ENCODE results near the gene C12orf50.
A peak's percentile ranks its signal among the peaks of the same experiment; 100 is the strongest.
"Not testable (repeated sequence)": the region's sequence is repeated elsewhere in the genome, so short reads cannot be mapped to it uniquely, and the experiment has no call there.

C12orf50 gene

GRCh38 chr12:88029093-88029665 is at the start of gene C12orf50:
Gene C12orf50 (minus strand): TSS chr12:88029401. CDS start chr12:88026962, 2,439 bp downstream.
- no peak for DNase-seq

- DNase-seq: no peak
These were observed 38.1 kb upstream of the C12orf50 start for GRCh38 chr12:88067301-88067700.

- DNase-seq: no peak
These were observed 34.2 kb upstream of the C12orf50 start for GRCh38 chr12:88063375-88063774.

GRCh38 chr12:88062474-88062873 is 33.3 kb upstream of the C12orf50 start:
- DNase-seq: no peak

GRCh38 chr12:88058719-88059077 is 29.5 kb upstream of the C12orf50 start:
- DNase-seq: no peak

- no peak for DNase-seq
These were observed 29.0 kb upstream of the C12orf50 start for GRCh38 chr12:88057994-88058718.

GRCh38 chr12:88056571-88056970 is 27.4 kb upstream of the C12orf50 start:
- DNase-seq: no peak

- no peak for DNase-seq
These were observed 23.5 kb upstream of the C12orf50 start for GRCh38 chr12:88052686-88053085.

GRCh38 chr12:88044035-88044434 is 14.8 kb upstream of the C12orf50 start:
- DNase-seq: no peak

GRCh38 chr12:88037770-88038169 is 8.6 kb upstream of the C12orf50 start:
- DNase-seq: no peak

- DNase-seq: no peak
These were observed 7.3 kb upstream of the C12orf50 start for GRCh38 chr12:88036353-88036965.

- no peak for DNase-seq
These were observed 6.7 kb upstream of the C12orf50 start for GRCh38 chr12:88035907-88036289.

- peak; percentile 90 for DNase-seq
These were observed 6.2 kb upstream of the C12orf50 start for GRCh38 chr12:88035271-88035906.

GRCh38 chr12:88031161-88031560 is 2.0 kb upstream of the C12orf50 start:
- DNase-seq: not testable (repeated sequence)

GRCh38 chr12:88026196-88026595 is 3.0 kb downstream of the C12orf50 start:
- no peak for DNase-seq

- DNase-seq: no peak
These were observed 11.2 kb downstream of the C12orf50 start for GRCh38 chr12:88017964-88018363.

GRCh38 chr12:88015825-88016224 is 13.4 kb downstream of the C12orf50 start:
- DNase-seq: no peak

- DNase-seq: no peak
These were observed 17.4 kb downstream of the C12orf50 start for GRCh38 chr12:88011755-88012154.

- no peak for DNase-seq
These were observed 22.9 kb downstream of the C12orf50 start for GRCh38 chr12:88006351-88006750.

GRCh38 chr12:88001327-88001726 is 27.9 kb downstream of the C12orf50 start:
- no peak for DNase-seq

GRCh38 chr12:87995581-87996178 is 33.5 kb downstream of the C12orf50 start:
- peak; percentile 24 for DNase-seq

- no peak for DNase-seq
These were observed 37.7 kb downstream of the C12orf50 start for GRCh38 chr12:87991483-87991882.

- DNase-seq: no peak
These were observed 40.7 kb downstream of the C12orf50 start for GRCh38 chr12:87988534-87988933.

All from stimulated activated CD4-positive, alpha-beta T cell treated with anti-CD3 and anti-CD28 coated beads, Interleukin-4, amount 100 ng/mL, for 1 hour (primary cell).